Bronchial epithelial cell (primary cell): Measurements from ENCODE around the gene CCDC89. TPM values are rescaled to one million over a fixed set of nuclear protein-coding genes. Genes with fewer than 3 reads are reported as not detected.
A peak's percentile ranks its signal among the peaks of the same experiment; 100 is the strongest.
"Not testable (repeated sequence)": the region's sequence is repeated elsewhere in the genome, so short reads cannot be mapped to it uniquely, and the experiment has no call there.

Experiments
- DNase-seq: peaks from one replicate; pipeline ENCODE4 v3.0.0-alpha.2; 2010; ENCODE audit warnings: low read depth
- FAIRE-seq: peaks from 2 replicates; lab custom pipeline; 2011; peaks lifted over from hg19 to GRCh38; lab: Jason Lieb, UNC
- H3K27me3 ChIP-seq: 2 replicates; pipeline ENCODE4 v1.5.1; 2011; ENCODE audit warnings: low read length; ENCODE audit not compliant: control insufficient read depth, insufficient read depth
- H3K36me3 ChIP-seq: 2 replicates; pipeline ENCODE4 v1.5.1; 2011; ENCODE audit warnings: low read length; ENCODE audit not compliant: control insufficient read depth, insufficient read depth
- H3K4me3 ChIP-seq: 2 replicates; pipeline ENCODE4 v1.5.1; 2011; ENCODE audit warnings: mild to moderate bottlenecking, low read depth, low read length, control low read depth
- total RNA-seq: library from RNA; depleted of rRNA; stranded (reverse); fragments of >200 nt; gene quantifications from 2 replicates; pipeline ENCODE4 v1.2.1, GENCODE V29; 2014
- TF ChIP-seq, protein P1 (sequence below): IDR thresholded peaks from 2 replicates; pipeline ENCODE4 v1.5.1; 2011; ENCODE audit warnings: mild to moderate bottlenecking, moderate library complexity, low read length, control low read depth, inconsistent platforms; ENCODE audit not compliant: insufficient read depth, severe bottlenecking

The CCDC89 gene
- total RNA-seq, 1 donor from 2014 or later = not detected

DNA sequence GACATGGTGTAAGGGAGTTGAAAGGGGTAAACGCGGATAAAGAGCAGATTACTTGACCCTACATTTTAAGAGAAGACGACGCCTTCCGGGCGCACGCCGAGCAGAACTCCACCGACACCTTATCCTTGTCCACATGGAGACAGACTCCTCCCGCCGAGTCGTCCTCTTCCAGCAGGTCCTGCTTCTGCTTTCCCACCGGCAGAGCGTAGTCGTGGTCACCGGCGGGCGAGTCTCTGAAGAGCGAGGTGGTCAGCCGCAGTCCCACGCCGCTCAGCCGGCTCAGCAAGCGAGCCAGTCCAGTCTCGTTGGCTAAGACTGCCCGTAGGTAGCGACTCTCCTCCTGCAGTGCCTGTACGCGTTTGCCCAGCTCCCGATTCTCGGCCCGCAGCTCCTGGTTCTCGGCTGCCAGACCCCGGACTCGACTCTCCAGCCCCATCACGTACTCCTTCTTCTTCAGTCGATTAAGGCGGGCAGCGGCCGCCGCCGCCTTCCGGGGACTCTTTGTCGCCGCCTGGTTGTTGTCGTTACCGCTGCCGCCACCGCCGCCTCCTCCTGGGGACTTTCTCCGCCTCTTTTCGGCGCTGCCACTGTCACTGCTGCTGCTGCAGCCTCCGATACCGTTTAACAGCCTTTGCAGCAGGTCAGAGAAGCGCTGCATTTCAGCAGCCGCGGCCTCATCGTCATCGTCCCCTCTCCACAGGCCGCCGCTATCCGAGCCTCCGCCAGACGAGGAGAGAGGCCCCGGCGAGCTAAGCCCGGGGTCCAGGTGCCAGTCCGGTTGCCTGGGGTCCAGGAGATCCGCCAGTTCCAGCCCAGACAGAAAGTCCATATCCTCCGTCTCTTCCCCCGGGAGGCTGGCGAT is 22.0 kb downstream of the CCDC89 start:
- no peak for FAIRE-seq
- Histone ChIP-seq H3K27me3 (no peaks in the 10 kb centered on the region), H3K36me3 (peaks cover 1% of the 10 kb centered on the region), H3K4me3 (peak overlapping the region; percentile 94)
- TF ChIP-seq, protein P1, sequence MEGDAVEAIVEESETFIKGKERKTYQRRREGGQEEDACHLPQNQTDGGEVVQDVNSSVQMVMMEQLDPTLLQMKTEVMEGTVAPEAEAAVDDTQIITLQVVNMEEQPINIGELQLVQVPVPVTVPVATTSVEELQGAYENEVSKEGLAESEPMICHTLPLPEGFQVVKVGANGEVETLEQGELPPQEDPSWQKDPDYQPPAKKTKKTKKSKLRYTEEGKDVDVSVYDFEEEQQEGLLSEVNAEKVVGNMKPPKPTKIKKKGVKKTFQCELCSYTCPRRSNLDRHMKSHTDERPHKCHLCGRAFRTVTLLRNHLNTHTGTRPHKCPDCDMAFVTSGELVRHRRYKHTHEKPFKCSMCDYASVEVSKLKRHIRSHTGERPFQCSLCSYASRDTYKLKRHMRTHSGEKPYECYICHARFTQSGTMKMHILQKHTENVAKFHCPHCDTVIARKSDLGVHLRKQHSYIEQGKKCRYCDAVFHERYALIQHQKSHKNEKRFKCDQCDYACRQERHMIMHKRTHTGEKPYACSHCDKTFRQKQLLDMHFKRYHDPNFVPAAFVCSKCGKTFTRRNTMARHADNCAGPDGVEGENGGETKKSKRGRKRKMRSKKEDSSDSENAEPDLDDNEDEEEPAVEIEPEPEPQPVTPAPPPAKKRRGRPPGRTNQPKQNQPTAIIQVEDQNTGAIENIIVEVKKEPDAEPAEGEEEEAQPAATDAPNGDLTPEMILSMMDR = peak; percentile 53
- DNase-seq = peak; percentile 39

- no peaks in the 10 kb centered on the region for H3K27me3 ChIP-seq
- H3K36me3 ChIP-seq = peaks cover 1% of the 10 kb centered on the region
- H3K4me3 ChIP-seq = peak overlapping the region; percentile 94
- no peak for FAIRE-seq
- no peak for DNase-seq
- TF ChIP-seq, protein P1 = no peak
Measured at GRCh38 chr11:85663080-85663752, 22.8 kb downstream of the CCDC89 start.

DNA sequence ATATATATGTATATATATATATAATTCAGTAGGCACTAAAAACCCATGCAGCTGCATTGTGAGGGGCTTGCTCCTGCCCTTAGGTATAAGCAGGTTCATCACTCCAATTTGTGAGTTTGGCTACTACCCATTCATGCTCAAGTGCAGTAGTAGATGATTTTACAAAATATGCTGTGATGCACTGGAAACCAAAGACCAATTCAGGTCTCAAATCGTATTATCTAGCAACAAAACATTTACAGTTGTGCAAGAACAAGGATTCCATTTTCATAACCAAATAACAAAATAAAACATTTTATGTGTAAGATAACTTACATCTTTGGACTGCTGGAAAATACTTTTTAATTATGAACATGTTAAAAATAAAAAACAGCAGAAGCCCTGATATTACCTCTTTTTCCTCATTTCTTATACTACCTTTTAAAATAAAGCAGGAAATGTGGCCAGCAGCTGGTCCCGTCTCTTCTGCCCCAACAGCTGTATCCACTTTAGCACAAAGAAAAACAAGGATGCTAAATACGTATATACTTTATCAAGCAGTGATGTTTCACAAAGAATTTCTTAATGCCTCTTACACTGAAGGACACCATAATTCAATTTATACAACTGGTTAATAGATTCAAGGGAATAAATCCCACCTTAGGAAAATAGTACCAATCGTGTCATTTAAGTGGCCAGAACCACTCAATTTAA is 23.9 kb downstream of the CCDC89 start:
- TF ChIP-seq, protein P1 = no peak
- no peak for FAIRE-seq
- H3K27me3 ChIP-seq = no peaks in the 10 kb centered on the region
- DNase-seq = no peak
- peak overlapping the region; percentile 94 for H3K4me3 ChIP-seq
- H3K36me3 ChIP-seq = peaks cover 1% of the 10 kb centered on the region

DNA sequence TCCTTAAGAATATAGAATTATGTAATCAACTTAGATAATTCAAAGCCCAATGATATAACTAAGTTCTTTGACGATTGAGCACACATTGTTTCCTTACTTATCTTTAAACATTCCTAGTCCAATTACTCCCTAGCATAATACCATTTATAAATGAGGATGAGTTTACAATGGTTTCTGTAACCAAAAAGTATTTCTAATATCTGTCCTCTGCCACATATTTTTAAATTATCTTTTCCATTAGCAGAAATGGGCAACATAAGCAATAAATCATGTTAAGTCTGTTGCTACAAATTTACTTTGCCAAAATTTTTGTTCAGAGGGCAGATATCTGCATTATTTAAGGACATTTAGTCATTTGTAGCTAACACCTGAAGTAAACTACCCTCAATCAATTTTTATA is 27.8 kb downstream of the CCDC89 start:
- FAIRE-seq = no peak
- no peaks in the 10 kb centered on the region for H3K36me3 ChIP-seq
- TF ChIP-seq, protein P1 = no peak
- no peak for DNase-seq
- H3K4me3 ChIP-seq = no peak overlapping the region
- no peaks in the 10 kb centered on the region for H3K27me3 ChIP-seq

DNA sequence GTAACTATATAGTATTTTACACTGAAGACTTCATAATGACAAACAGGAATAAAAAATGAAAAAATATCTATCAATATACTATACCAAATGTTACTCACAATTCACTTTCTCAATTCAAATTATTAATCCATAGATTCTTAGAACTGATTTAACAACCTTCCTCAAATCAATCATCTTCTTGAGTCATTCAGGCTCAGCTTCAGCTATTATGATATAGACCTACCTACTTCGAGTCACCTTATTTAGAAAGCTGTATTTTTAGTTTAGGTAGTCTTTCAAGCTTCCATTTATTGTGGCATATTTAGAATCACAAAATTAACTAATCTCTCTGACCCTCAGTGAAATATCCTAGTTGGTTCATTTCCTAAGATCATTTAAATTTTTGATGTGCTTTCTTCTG is 29.2 kb downstream of the CCDC89 start:
- no peak for DNase-seq
- no peak for FAIRE-seq
- Histone ChIP-seq H3K27me3 (no peaks in the 10 kb centered on the region), H3K4me3 (no peak overlapping the region), H3K36me3 (no peaks in the 10 kb centered on the region)
- TF ChIP-seq, protein P1 = no peak

GRCh38 chr11:85654343-85654742 is 31.7 kb downstream of the CCDC89 start:
- not testable (repeated sequence) for DNase-seq, H3K36me3 ChIP-seq, H3K4me3 ChIP-seq, H3K27me3 ChIP-seq, FAIRE-seq
